GM18907 (cell line): Measurements from ENCODE around the gene TAF10.

ENCODE experiments used
- ATAC-seq: cut with Tn5 transposase; IDR thresholded peaks from one replicate; pipeline ENCODE4 v1.9.1; 2021; ENCODE audit warnings: mild to moderate bottlenecking, moderate library complexity; ENCODE audit not compliant: unreplicated experiment

TAF10 gene

GRCh38 chr11:6586434-6587359, 25.3 kb downstream of the TAF10 start:
- no peak for ATAC-seq

- ATAC-seq = no peak
Observed at GRCh38 chr11:6584528-6584927, 27.5 kb downstream of the TAF10 start.

- ATAC-seq = no peak
Observed at GRCh38 chr11:6583584-6583983, 28.4 kb downstream of the TAF10 start.

- ATAC-seq = no peak
Observed at GRCh38 chr11:6579681-6580080, 32.3 kb downstream of the TAF10 start.

GRCh38 chr11:6578134-6578533, 33.9 kb downstream of the TAF10 start:
- ATAC-seq = no peak

- ATAC-seq = no peak
Observed at GRCh38 chr11:6576471-6577373, 35.3 kb downstream of the TAF10 start.

- ATAC-seq = no peak
Observed at GRCh38 chr11:6574816-6575715, 37.0 kb downstream of the TAF10 start.

- ATAC-seq = no peak
Observed at GRCh38 chr11:6572215-6572614, 39.8 kb downstream of the TAF10 start.

GRCh38 chr11:6571434-6572008, 40.5 kb downstream of the TAF10 start:
- no peak for ATAC-seq

GRCh38 chr11:6570691-6571427, 41.2 kb downstream of the TAF10 start:
- ATAC-seq = no peak

- no peak for ATAC-seq
Observed at GRCh38 chr11:6569706-6570105, 42.3 kb downstream of the TAF10 start.

- no peak for ATAC-seq
Observed at GRCh38 chr11:6568191-6568918, 43.7 kb downstream of the TAF10 start.

GRCh38 chr11:6567371-6567745, 44.7 kb downstream of the TAF10 start:
- ATAC-seq = no peak

GRCh38 chr11:6566704-6567370, 45.2 kb downstream of the TAF10 start:
- ATAC-seq = no peak

GRCh38 chr11:6565988-6566703, 45.9 kb downstream of the TAF10 start:
- no peak for ATAC-seq

- ATAC-seq = no peak
Observed at GRCh38 chr11:6565325-6565724, 46.7 kb downstream of the TAF10 start.

GRCh38 chr11:6563667-6564066, 48.3 kb downstream of the TAF10 start:
- ATAC-seq = no peak

- no peak for ATAC-seq
Observed at GRCh38 chr11:6563121-6563619, 48.8 kb downstream of the TAF10 start.
